Activated CD4-positive, alpha-beta T cell treated with anti-CD3 and anti-CD28 coated beads for 48 hours (primary cell): Measurements from ENCODE around the gene CFTR.

Source experiments
- DNase-seq: peaks from one replicate; pipeline ENCODE4 v3.0.0-alpha.2; 2020

CFTR gene

DNA sequence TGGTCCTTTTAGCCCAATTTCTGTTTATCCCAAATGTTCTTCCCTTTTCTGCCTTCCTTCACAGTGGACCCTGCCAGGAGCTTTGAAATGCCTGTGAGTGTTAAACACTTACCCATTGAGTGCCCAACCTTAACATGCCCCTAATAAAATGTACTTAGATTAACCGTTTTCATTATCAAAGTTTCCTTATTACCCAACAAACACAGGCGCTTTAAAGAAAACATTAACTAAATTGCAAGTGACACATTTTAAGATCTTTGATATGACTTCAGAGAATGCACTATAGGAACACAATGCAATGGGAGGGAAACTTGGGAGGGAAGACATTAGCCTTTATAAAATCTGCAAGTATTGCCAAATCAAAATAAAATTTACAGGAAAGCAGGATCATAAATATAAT is 177.0 kb downstream of the CFTR start:
- no peak for DNase-seq

DNA sequence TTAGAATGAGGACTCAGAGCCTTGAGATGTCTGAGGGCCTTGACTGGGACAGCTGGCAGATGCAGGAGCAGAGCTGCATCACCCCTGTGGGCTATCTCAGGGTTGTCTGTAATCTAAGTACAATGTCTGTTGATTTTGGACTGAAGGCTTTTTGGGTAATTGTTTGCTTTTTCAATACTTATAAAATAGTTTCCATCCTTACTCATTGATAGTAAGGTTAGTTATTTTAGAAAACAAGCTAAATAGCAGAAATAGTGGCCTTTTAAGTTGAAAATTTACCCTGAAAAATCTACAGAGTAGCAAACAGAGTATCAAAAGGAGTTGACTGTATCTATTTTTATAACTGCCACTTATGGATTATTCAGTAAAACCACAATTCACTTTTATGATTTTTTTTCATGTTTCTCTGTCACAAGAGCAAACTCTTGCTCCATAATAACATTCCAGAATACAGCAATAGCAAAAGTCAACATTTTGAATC is 179.7 kb downstream of the CFTR start:
- DNase-seq: no peak

DNA sequence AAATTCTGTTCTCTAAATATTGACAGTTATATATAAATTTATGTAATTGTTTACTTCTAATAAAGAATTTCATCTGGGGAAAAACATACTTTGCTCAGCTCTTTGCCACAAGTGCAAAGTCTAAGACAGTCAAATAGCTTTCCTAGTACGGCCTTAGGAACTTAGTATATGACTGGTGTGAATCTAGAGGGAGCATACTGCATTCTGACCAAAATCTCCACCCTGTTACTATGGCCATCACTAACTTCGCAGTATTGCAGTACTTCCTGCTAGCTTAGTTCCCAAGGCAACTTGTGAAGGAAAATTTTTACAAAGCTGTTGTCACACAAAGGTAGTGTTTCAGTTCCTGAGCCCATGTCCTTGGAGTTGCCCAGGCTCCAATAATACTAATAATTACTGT is 181.5 kb downstream of the CFTR start:
- no peak for DNase-seq

DNA sequence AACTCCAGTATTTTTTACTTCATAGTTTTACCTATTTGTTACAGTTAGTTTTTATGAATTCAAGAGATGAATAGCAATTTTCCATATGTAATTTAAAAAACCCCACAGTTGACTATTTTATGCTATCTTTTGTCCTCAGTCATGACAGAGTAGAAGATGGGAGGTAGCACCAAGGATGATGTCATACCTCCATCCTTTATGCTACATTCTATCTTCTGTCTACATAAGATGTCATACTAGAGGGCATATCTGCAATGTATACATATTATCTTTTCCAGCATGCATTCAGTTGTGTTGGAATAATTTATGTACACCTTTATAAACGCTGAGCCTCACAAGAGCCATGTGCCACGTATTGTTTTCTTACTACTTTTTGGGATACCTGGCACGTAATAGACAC is 184.2 kb downstream of the CFTR start:
- DNase-seq: no peak

DNA sequence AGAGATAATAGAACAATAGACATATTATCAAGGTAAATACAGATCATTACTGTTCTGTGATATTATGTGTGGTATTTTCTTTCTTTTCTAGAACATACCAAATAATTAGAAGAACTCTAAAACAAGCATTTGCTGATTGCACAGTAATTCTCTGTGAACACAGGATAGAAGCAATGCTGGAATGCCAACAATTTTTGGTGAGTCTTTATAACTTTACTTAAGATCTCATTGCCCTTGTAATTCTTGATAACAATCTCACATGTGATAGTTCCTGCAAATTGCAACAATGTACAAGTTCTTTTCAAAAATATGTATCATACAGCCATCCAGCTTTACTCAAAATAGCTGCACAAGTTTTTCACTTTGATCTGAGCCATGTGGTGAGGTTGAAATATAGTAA is 185.5 kb downstream of the CFTR start:
- DNase-seq: no peak

DNA sequence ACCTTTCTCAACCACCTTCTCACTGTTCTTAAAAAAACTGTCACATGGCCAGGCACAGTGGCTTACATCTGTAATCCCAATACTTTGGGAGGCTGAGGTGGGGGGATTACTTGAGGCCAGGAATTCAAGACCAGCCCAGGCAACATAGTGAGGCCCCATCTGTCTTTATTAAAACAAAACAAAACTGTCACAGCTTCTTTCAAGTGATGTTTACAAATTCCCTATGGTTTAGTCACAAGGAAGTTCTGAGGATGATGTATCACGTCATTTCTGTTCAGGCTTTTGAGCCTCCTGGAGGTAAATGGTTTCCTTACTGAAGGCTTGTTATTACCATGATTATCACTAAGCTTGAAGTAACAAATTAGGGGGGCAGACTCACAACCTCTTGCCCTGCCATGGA is 186.2 kb downstream of the CFTR start:
- no peak for DNase-seq

DNA sequence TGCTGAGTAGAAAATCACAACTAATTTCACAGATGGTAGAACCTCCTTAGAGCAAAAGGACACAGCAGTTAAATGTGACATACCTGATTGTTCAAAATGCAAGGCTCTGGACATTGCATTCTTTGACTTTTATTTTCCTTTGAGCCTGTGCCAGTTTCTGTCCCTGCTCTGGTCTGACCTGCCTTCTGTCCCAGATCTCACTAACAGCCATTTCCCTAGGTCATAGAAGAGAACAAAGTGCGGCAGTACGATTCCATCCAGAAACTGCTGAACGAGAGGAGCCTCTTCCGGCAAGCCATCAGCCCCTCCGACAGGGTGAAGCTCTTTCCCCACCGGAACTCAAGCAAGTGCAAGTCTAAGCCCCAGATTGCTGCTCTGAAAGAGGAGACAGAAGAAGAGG is 186.9 kb downstream of the CFTR start:
- no peak for DNase-seq

DNA sequence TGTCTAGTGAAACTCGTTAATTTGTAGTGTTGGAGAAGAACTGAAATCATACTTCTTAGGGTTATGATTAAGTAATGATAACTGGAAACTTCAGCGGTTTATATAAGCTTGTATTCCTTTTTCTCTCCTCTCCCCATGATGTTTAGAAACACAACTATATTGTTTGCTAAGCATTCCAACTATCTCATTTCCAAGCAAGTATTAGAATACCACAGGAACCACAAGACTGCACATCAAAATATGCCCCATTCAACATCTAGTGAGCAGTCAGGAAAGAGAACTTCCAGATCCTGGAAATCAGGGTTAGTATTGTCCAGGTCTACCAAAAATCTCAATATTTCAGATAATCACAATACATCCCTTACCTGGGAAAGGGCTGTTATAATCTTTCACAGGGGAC is 187.6 kb downstream of the CFTR start:
- DNase-seq: no peak

DNA sequence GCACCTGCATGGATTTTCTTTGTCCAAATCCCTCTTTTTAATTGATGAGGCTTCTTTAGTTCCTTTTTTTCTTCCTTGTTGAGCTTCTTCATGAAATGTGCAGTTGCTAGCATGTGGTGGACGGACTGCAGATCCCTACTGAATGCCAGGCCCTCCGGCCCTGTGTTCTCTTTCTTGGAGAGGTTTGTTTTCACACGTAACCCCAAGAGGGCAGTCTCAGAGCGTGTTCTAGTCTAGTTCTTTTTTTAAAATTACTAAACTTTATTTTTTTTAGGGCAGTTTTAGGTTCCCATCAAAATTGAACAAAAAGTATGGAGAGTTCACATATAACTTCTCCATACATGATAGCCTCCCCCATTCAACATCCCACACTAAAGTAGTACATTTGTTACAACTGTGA is 190.0 kb downstream of the CFTR start:
- no peak for DNase-seq

DNA sequence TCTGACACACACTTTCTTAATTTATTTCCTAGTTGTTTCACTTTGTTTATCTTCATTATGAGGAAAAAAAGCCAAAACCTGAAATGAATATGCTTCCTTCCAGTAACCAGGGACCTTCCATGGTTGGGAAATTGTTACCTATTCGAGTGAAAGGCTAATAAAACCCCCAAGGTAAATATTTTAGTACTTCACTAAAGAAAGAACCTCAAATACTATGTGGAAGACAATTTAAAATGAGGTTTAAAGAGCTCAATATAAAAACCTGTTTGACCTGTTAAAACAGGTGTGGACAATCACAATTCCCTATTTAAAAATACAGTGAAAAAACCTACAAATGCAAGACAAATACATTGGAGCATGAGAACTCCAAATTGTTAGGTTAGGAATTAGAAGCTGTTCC is 192.6 kb downstream of the CFTR start:
- DNase-seq: no peak

DNA sequence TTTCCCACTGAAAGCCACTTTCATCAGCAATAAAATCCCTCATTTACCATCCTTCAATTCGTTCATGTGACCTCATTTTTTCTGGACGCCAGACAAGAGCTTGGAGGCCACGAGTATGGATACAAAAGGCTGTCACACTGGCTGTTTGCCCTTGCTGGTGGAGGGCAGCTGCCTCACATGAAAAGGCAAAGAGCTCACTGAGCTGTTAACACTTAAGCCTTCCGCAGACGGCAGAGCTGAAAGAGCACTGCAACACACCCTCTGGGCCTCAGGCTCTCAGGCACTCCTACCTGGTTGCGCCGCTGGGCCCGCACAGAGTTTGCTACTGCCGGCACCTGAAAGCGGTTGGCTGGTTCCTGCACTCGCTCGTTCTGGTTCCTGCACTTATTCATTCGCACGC is 193.5 kb downstream of the CFTR start:
- no peak for DNase-seq

DNA sequence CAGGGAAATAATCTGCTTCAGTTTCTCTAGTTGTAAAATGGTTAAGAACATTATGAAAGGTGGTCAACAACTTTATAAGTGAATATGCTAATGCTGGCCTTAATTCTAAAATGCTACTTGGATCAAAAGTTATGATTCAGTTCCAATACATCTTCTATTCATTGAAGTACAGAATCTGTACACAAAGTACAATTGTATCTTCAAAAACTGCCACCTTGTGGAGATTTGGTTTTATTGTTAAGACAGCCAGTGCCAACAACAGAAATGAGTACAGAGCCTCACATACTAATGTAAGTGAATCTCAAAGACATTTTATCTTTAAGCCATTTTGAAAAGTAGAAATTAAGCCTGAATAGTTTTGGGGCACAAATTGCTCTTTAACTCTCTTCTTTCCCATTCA is 194.0 kb downstream of the CFTR start:
- no peak for DNase-seq

DNA sequence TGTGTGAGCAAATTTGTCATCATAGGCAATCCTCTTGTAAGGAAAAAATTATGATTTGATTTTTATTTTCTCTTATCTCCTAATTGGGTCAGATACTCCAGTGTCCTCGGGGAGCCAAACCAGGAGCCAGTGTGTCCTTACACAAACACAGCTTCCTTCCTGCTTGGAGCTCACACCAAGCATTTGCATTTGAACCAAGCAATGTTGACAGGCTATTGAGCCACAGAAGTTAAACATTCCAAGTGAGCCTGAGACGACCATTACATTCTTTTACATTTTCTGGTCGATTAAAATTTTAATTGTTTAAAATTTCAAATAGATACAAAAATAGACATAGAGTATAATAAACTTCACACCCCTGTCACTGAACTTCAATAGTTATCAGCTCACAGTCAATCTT is 194.8 kb downstream of the CFTR start:
- no peak for DNase-seq

DNA sequence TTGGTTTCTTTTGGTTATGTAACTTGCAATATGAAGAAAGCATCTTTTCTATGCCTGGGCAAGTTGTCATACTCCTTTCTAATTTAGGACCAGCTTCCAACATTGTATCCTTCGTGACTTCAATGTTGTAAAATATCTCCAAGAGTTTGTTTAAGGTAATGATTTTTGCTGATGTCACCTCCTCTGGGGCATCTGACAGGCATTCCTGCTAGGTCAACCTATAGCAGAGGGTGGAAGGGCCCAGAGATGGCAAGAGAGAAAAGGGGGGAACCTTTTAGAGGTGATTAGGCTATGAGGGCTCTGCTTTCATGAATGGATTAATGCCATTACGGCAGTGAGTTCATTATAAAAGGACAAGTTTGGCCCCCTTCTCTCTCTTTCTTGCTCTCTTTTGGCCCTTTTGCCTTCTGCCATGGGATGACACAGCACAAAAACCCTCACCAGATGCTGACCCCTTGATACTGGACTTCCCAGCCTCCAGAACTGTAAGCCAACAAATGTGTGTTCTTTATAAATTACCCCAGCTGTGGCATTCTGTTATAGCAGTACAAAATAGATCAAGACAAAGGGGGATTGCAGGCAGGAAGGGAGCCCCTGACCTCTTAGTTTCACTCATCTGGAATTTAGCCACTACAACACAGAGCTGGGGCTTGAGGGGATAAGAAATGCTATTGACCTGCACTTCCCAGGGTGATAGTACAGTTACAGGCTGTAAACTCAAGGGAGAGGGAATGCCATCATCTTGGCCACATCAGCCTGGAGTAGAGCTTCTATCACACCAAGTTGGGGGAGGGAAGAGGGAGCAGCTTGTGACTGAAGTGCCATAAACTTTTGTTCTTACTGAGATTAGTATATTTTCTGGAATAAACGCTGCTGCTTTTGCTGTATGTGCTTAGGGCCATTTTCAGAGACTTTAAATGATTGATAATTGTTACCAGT is 195.9 kb downstream of the CFTR start:
- DNase-seq: no peak

DNA sequence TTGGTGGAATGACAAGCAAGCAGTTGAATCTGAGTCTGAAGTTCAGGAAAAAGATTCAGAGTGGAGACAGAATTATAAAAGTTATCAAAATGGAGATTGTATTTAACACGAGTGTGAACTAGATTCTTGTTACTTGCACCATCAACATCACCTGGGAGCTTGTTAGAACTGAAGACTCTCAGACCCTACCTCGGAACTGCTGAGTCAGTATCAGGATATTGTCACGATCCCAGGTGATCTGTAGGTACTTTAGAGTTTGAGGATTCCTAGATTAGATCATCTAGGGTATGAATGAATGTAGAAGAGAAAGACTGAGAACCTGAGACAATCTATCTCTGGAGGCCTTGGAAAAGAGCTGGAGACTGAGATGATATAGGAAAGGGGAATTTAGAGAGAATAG is 199.3 kb downstream of the CFTR start:
- DNase-seq: no peak

DNA sequence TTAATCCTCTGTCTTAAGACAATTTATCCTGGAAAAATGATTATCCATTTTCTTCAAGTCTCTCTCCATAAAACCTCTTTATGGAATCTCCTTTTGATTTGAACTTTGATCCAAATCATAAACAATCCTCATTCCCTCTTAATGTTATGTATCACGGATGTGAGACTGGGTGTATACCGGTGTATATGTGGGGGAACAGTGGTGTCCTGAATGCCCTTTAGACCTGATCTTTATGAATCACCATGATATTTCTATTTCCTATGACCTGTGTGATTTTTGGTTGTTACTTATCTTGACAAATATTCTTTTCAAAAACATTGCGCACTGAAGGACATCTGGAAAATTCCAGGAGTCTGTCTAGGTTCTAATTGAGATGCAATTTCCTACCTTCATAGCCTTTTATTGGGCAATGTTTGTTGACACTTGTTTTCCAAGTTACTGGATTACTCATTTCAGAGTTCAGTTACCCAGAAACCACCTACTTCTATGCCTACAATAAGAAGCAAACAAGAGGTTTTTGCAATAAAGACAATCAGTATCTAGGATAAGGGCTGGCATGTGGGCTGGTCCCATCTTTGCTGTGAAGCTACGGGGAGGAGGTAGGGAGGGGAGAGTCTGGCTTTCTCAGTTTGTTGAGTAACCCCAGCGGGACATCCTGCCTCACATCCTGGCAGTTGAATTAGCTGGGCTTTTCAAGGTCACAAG is 203.0 kb downstream of the CFTR start:
- DNase-seq: no peak

DNA sequence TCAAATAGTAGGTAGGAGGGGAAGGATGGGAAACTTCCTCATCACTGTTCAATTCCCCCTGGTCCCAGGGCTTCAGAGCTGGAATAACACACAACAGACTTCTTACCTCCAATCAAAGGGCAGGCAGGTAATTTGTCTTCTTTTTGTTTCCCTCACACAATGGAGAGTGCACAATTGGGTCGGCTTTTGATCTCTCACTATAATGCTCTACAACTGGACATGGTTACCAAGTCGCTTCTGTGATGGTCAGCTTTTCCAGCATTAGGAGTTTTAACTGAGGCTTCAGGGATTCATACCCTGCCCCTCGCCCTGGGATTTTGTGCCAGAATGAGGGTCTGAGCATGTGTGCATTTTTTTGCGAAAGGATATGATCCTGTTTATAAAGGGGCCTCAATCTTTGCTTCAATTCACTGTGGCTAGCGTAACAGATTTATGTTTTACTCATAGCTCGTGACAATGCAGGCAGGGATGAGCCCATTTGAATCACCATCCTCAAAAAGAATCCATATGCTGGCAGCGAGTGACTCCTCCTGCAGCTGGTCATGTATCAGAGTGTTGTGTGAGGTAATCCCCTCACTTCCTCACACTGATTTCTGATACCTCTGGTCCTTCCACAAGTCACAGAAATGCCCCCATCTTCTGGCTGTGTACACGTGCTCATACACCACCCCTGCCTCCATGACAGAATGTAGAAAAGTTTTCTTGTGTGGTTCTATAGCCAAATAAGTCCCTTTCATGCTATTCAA is 203.8 kb downstream of the CFTR start:
- DNase-seq: no peak

DNA sequence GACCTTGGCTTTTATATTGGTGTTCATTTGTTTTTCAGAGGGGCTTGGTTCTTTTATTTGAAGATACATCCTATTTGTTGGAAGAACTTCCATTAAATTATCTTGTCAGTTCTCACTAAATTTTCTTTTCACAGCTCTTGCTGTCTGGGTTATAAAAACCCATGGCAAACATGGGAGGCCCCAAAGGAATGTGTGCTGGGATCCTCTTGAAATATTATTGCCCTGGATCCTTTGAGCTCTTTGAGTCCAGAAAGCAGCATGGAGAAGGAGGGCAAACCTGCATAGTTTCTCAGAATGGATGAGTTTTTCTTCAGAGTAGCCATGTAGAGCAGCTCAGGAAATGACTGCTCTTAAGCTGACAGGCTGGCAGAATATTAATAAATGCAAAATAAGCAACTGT is 206.0 kb downstream of the CFTR start:
- no peak for DNase-seq

DNA sequence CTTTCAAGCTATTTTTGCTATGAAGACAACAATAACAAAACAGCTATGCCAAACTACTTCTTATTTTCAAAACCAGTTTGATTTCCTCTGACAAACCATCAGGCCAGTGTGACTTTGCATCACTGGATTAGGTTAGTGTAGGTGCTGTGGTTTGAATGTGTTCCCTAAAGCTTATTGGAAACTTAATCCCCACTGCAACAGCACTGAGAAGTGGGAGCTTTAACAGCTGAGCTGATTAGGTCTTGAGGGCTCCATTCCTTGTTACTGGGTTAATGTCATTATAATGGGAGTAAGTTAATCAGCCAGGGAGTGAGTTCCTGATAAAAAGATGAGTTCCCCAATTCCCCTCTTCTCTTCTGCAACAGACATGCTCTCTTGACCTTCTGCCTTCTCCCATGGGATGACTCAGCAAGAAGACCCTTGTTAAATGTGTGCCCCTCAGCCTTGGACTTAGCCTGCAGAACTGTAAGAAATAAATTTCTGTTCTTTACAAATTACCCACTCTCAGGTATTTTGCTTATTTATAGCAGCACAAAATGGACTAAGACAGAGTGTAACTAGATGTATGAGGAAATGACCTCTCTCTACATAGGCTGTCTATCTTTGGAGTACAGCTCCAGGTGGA is 206.6 kb downstream of the CFTR start:
- no peak for DNase-seq

DNA sequence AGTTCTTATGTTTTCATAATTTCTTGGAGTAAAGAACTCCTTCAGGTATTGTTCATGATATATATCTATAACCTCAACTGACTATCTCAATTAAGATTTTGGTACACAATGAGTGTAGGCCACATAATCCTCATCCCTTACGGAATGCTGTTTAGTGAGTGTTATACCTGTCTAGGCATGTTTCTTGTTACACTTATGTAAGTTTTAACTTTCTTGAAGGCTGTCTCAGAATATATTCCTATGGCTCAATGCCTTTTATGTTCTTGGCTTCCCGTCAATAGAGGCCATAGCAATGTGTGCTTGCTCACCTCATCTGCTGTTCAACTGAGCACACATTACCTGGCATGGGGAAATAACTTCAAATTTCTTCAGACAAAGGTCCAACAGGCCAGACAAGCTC is 208.3 kb downstream of the CFTR start:
- DNase-seq: no peak

DNA sequence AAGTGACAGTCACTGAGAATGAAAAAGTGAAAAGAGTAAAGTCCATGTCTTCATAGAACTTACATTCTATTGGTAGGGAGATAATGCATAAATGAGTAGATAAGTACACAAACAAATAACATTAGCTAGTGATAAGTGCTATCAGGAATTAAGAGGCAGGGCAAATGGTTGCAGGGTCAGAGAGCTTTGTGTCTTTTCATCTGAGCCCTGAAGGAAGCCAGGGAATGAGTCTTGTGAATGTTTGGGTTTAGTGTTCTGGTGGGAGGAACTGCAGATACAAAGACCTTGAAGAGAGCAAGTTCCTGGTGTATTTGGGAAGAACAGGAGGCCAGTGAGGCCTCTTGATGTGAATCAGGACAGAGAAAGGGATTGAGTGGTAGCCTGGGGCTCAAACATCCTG is 209.6 kb downstream of the CFTR start:
- DNase-seq: no peak

DNA sequence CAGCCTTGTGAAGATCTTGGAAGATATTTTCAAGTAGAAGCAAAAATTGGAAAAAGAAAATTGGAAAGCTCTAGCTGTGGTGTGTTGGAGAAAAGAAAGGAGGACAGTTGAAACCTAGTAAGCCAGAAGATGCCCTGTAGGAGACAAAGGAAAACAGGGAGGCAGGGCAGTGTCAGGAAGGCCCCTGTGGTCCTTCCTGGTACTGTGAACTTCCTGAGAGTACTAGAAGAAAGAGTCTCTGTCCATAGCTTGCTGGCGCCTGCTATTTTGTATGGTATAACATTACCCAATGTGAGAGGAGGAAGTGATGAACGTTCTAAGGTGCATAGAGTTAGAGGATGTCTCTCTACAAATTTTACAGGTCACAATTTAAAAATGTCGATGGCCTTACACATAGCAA is 210.3 kb downstream of the CFTR start:
- DNase-seq: no peak

DNA sequence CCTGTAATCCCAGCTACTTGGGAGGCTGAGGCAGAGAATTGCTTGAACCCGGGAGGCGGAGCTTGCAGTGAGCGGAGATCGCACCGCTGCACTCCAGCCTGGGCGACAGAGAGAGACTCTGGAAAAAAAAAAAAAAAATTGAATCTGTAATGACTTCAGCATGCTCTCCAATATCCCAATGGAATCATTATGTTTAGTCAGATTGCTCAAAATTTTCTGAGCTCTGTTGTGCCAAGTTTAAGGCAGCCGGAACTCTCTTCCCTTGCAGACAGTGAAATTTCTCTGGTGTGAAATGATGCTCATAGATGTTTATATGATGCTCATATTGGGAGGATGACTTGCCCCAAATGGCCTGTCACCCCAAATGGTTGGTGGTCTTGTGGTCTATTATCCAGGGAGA is 212.5 kb downstream of the CFTR start:
- DNase-seq: no peak
